ENCODE results near the gene KATNBL1.
"Not testable (repeated sequence)": the region's sequence is repeated elsewhere in the genome, so short reads cannot be mapped to it uniquely, and the experiment has no call there.

GRCh38 chr15:34121786-34122185 is 88.1 kb downstream of the KATNBL1 start:
- TF ChIP-seq CTCF (IDR thresholded peaks at IDR 0.05); POLR2A (IDR thresholded peaks at IDR 0.05; ENCODE audit: low read depth); EP300 (IDR thresholded peaks at IDR 0.05); POLR2AphosphoS5 (IDR thresholded peaks at IDR 0.05): not testable (repeated sequence)
